Muscle of leg (tissue), 11 donors: ENCODE data around the gene DHRS11. TPM values are rescaled to one million over a fixed set of nuclear protein-coding genes. Genes with fewer than 3 reads are reported as not detected.

Source experiments
- DNase-seq: peaks from one replicate; pipeline ENCODE4 v3.0.0; 2013
- H3K27ac ChIP-seq: one replicate; pipeline ENCODE4 v1.5.1; 2013; ENCODE audit warnings: mild to moderate bottlenecking, low read length, control low read depth
- H3K27me3 ChIP-seq: one replicate; pipeline ENCODE4 v1.6.1; 2013; ENCODE audit warnings: low read length; ENCODE audit not compliant: control insufficient read depth, insufficient read depth
- H3K36me3 ChIP-seq: one replicate; pipeline ENCODE4 v1.6.1; 2013; ENCODE audit warnings: low read length; ENCODE audit not compliant: control insufficient read depth, insufficient read depth
- H3K4me1 ChIP-seq: one replicate; pipeline ENCODE4 v1.6.1; 2013; ENCODE audit warnings: low read length; ENCODE audit not compliant: control insufficient read depth, insufficient read depth
- H3K4me3 ChIP-seq: one replicate; pipeline ENCODE4 v1.5.1; 2013; ENCODE audit warnings: low read length, control low read depth
- H3K9me3 ChIP-seq: replicated peaks from 2 replicates; pipeline ENCODE4 v1.6.1; 2013; ENCODE audit warnings: low read depth, low read length; ENCODE audit not compliant: control insufficient read depth
- WGBS: methylation state at CpG from one replicate; pipeline ENCODE4 v1.1.5; 2013; ENCODE audit warnings: missing lambda C conversion rate; ENCODE audit not compliant: insufficient coverage; 5-methylcytosine and 5-hydroxymethylcytosine counted together
- polyA plus RNA-seq, 8 donors: library from polyadenylated mRNA; unstranded; fragments of 120-200 nt; gene quantifications; one replicate each; pipeline versions ENCODE4 v1.2.1 to v1.2.3, GENCODE V29; 2013; ENCODE audit warnings: inconsistent platforms in 1 of 8, low replicate concordance in 1 of 8; ENCODE audit not compliant: insufficient read length in 8 of 8, insufficient read depth in 1 of 8
- total RNA-seq: library from RNA; stranded (reverse); fragments of 120-200 nt; gene quantifications from one replicate; pipeline ENCODE4 v1.2.4, GENCODE V29; 2013

The DHRS11 gene
- total and polyA plus RNA-seq, 9 donors, result 4.5 to 22.8 (median 6.8) TPM

GRCh38 chr17:36643086-36643685, 51.5 kb downstream of the DHRS11 start:
- DNase-seq, result no peak
- H3K27ac ChIP-seq, result no peak overlapping the region
- no peaks in the 10 kb centered on the region for H3K36me3 ChIP-seq
- H3K27me3 ChIP-seq, result peaks cover 92% of the 10 kb centered on the region
- H3K9me3 ChIP-seq, result no peaks in the 10 kb centered on the region
- no CpG with 5 or more reads among the region's 3 CpGs for WGBS
- H3K4me3 ChIP-seq, result no peak overlapping the region
- peaks cover 11% of the 10 kb centered on the region for H3K4me1 ChIP-seq

GRCh38 chr17:36645422-36645821, 53.7 kb downstream of the DHRS11 start:
- DNase-seq, result no peak
- WGBS, result no CpG with 5 or more reads among the region's 3 CpGs
- H3K9me3 ChIP-seq, result no peaks in the 10 kb centered on the region
- H3K4me1 ChIP-seq, result peaks cover 11% of the 10 kb centered on the region
- H3K27ac ChIP-seq, result no peak overlapping the region
- no peaks in the 10 kb centered on the region for H3K36me3 ChIP-seq
- peaks cover 88% of the 10 kb centered on the region for H3K27me3 ChIP-seq
- H3K4me3 ChIP-seq, result no peak overlapping the region

- Histone ChIP-seq H3K27me3 (peaks cover 78% of the 10 kb centered on the region), H3K36me3 (no peaks in the 10 kb centered on the region), H3K9me3 (no peaks in the 10 kb centered on the region), H3K4me1 (peaks cover under 1% of the 10 kb centered on the region), H3K4me3 (no peak overlapping the region), H3K27ac (no peak overlapping the region)
- DNase-seq, result no peak
- WGBS, result 19% methylated on average over 3 of the region's 4 CpGs
Observed at GRCh38 chr17:36647636-36648035, 56.0 kb downstream of the DHRS11 start.

GRCh38 chr17:36650096-36650775, 58.6 kb downstream of the DHRS11 start:
- DNase-seq, result no peak
- Histone ChIP-seq H3K4me3 (no peak overlapping the region), H3K9me3 (no peaks in the 10 kb centered on the region), H3K27me3 (peaks cover 70% of the 10 kb centered on the region), H3K36me3 (no peaks in the 10 kb centered on the region), H3K27ac (no peak overlapping the region), H3K4me1 (no peaks in the 10 kb centered on the region)
- WGBS, result 40% methylated on average over 1 of the region's 9 CpGs

Other genes with a start within 250 kb of the DHRS11 start
- gene TBC1D3H, start 203.4 kb upstream of the DHRS11 start, total RNA-seq, result not detected
- not detected for gene TBC1D3H, start 203.4 kb upstream of the DHRS11 start, polyA plus RNA-seq
- 51.0 TPM for gene ZNHIT3, start 105.2 kb upstream of the DHRS11 start, total RNA-seq
- 10 to 100 TPM; 49.4 to 66.5 (median 57.4) TPM for gene ZNHIT3, start 105.2 kb upstream of the DHRS11 start, polyA plus RNA-seq
- gene MYO19, start 57.0 kb upstream of the DHRS11 start, total RNA-seq, result 29.3 TPM
- 10 to 100 TPM; 18.1 to 44.6 (median 31.6) TPM for gene MYO19, start 57.0 kb upstream of the DHRS11 start, polyA plus RNA-seq
- gene PIGW, start 56.9 kb upstream of the DHRS11 start, total RNA-seq, result 4.7 TPM
- gene PIGW, start 56.9 kb upstream of the DHRS11 start, polyA plus RNA-seq, result 1 to 10 TPM; 6.3 to 9.9 (median 8.8) TPM
- gene GGNBP2, start 47.0 kb upstream of the DHRS11 start, total RNA-seq, result 53.5 TPM
- 10 to 100 TPM; 47.0 to 68.1 (median 55.8) TPM for gene GGNBP2, start 47.0 kb upstream of the DHRS11 start, polyA plus RNA-seq
- gene MRM1, start 9.7 kb downstream of the DHRS11 start, total RNA-seq, result 3.9 TPM
- 1 to 10 TPM; 3.3 to 5.2 (median 3.8) TPM for gene MRM1, start 9.7 kb downstream of the DHRS11 start, polyA plus RNA-seq